RWPE1 (cell line): Measurements from ENCODE around the gene PKN3.
A peak's percentile ranks its signal among the peaks of the same experiment; 100 is the strongest.

Experiments
- CTCF ChIA-PET: fragments of 350-600 bp; sonication (Branson Sonifier 250); formaldehyde crosslinking; extraction: SDS; loops from one replicate; lab custom pipeline; 2021; lab: Yijun Ruan, JAX
- POLR2A ChIA-PET: fragments of 400-600 bp; formaldehyde crosslinking; extraction: SDS; loops from one replicate; lab custom pipeline; 2020; ENCODE audit warnings: antibody characterized with exemption; ENCODE audit not compliant: low non-redundant PET; lab: Yijun Ruan, JAX
- DNase-seq: peaks from one replicate; pipeline ENCODE4 v3.0.0; 2012; ENCODE audit warnings: low spot score
- H3K27ac ChIP-seq: fragments of 450-650 bp; 2 replicates; pipeline ENCODE4 v1.5.1; 2017
- CTCF ChIP-seq: fragments of 450-650 bp; conservative IDR thresholded peaks from 2 replicates; pipeline ENCODE4 v1.5.1; 2017; ENCODE audit warnings: low read depth, mild to moderate bottlenecking

Gene PKN3

GRCh38 chr9:128765499-128765898 is 63.2 kb downstream of the PKN3 start:
- no peak overlapping the region for H3K27ac ChIP-seq
- CTCF ChIA-PET: interaction anchor here (0.6 kb wide), 1 partner anchor 90 kb away, joined by 3 read pairs; no protein-coding TSS in a partner anchor
- DNase-seq: no peak
- no peak for TF ChIP-seq CTCF
- POLR2A ChIA-PET: interaction anchor here (0.7 kb wide), 1 partner anchor 12 kb away, joined by 5 read pairs; no protein-coding TSS in a partner anchor

GRCh38 chr9:128768606-128769005 is 66.3 kb downstream of the PKN3 start:
- POLR2A ChIA-PET: interaction anchor here (0.6 kb wide), 1 partner anchor 281 kb away, joined by 3 read pairs; no protein-coding TSS in a partner anchor
- H3K27ac ChIP-seq: peak overlapping the region; percentile 18; the same call in 1 of the 2 replicates
- DNase-seq: no peak
- no peak for TF ChIP-seq CTCF
- CTCF ChIA-PET: interaction anchor here (0.5 to 0.6 kb wide), 4 partner anchors 18 to 1659 kb away, joined by 3 to 8 read pairs (median 3); no protein-coding TSS in a partner anchor
